Right renal pelvis (tissue), 4 donors: Measurements from ENCODE around the gene FBH1. TPM values are rescaled to one million over a fixed set of nuclear protein-coding genes. Genes with fewer than 3 reads are reported as not detected.

ENCODE experiments used
- DNase-seq, 4 donors: peaks; one replicate each; pipeline ENCODE4 v3.0.0-alpha.2; 2013; ENCODE audit warnings: low read depth in 4 of 4, low spot score in 3 of 4, missing footprints in 1 of 4
- polyA plus RNA-seq, 4 donors: library from polyadenylated mRNA; unstranded; fragments of 120-200 nt; gene quantifications; one replicate each; pipeline ENCODE4 v1.2.1, GENCODE V29; 2013; ENCODE audit not compliant: insufficient read length in 4 of 4

Gene FBH1
- polyA plus RNA-seq, 4 donors, result 66.9 to 71.6 (median 67.1) TPM

- no peak for DNase-seq
These were observed 85.8 kb downstream of the FBH1 start for GRCh38 chr10:5975641-5976473.

DNA sequence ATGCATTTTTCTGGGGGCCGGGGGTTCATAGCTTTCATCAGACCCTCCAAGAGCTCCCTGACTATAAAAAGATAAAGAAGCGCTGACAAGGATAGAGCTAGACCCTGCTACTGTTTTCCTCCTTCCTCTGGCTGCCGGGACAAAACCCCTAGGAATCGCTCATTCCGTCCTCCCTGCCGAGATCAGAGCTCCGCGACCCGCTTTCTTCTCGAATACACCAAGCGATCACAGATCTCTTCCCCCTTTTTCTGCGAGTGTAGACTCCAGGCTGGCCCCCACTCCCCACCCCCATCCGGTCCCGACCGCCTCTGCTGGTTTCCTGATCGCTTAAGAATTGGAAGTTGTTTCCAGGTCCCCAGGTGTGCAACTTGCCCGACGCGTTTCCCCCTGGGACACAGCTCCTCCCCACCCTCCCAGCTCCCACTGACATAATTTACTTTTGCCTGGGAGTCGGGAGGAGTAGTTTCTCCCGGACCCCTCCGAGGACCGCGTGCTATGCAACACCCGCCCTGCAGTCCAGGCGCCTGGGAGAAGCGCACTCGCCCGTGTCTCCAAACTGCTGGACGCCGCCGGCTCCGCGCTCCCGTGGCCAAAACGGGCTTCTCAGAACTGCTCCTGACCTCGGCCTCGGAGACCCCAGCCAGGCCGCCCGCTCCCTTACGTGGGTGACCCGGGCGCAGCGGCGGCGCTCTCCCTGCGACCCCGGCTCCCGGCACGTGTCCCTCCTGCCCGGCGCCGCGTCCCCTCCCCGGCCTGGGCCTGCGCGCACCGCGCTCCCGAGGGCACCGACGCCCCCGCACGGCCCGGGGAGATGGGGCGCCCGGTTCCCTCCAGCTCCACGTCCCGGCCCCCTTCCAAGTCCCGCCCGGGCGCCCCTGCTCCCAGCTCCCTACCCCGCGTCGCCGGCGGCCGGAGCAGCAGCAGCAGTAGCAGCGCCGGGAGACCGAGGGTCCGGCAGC, 86.7 kb downstream of the FBH1 start:
- peak in 1 of 4 donors; percentile 48 for DNase-seq

- DNase-seq, result peak in 1 of 4 donors; percentile 55
These were observed 87.6 kb downstream of the FBH1 start, which contains the start of gene IL15RA for GRCh38 chr10:5977471-5978229. TSS of gene IL15RA (minus strand) at chr10:5977543. CDS start at chr10:5977492, 51 bp downstream.

DNA sequence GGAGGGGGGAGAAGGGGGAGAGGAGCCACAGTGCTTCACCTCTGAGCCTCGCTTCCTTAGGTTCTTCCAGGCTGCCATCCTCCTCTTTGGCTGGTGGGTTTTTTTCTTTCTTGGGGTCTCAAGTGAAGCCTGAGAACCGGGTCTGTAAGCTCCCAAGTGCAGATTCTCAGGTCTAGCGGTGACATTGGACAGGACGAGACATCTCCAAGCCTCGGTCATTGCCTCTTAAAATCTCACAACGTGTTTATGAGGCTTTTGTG, 88.1 kb downstream of the FBH1 start:
- no peak for DNase-seq

- DNase-seq, result no peak
These were observed 91.5 kb downstream of the FBH1 start for GRCh38 chr10:5981529-5981928.

DNA sequence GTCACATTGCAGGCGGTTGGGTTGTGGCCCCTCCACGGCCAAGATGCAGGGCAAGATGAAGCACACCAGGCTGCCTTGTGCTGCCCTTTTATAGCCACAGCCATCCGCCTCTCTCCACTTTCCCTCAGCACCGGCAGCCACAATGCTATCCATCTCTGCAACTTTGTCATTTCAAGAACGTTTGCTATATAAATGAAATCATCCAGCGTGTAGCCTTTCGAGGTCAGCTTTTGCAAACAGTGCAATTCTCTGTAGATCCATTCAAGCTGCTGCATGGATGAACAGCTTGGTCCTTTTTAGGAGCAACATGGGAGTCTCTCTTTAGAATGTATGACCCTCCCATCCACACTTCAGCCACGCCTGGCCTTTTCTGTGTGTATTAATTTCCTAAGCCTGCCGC, 93.7 kb downstream of the FBH1 start:
- DNase-seq, result no peak

DNA sequence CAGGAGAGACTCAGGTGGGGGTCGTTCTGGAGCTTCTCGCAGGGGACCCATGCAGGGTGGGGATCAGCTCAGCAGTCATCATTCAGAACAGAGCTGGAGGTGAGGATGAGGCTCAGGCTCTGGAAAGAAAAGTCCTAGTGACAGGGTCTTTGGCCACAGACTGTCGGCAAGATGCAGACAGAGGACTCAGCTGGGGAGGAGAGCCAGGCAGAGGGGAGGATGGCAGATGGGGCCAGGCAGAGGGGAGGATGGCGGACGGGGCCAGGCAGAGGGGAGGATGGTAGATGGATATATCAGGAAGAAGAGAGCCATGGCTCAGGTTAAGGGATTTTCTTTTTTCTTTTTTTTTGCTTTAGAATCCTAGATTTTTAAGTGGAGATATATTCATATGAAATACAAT, 95.0 kb downstream of the FBH1 start:
- DNase-seq, result no peak

Other genes starting within 250 kb of the FBH1 start
- gene ASB13, start 223.6 kb upstream of the FBH1 start, polyA plus RNA-seq, result 10 to 100 TPM; 24.9 to 27.1 (median 26.2) TPM
- 10 to 100 TPM; 31.4 to 41.6 (median 38.0) TPM for gene TASOR2, start 205.4 kb upstream of the FBH1 start, polyA plus RNA-seq
- 100 to 1,000 TPM; 268 to 368 (median 353) TPM for gene GDI2, start 76.8 kb upstream of the FBH1 start, polyA plus RNA-seq
- 10 to 100 TPM in 1 of 4 donors, 1 to 10 TPM in 3; 9.2 to 10.7 (median 9.8) TPM for gene ANKRD16, start 350 bp upstream of the FBH1 start, polyA plus RNA-seq
- gene IL15RA, start 87.3 kb downstream of the FBH1 start, polyA plus RNA-seq, result 1 to 10 TPM; 1.5 to 2.4 (median 2.0) TPM
- gene IL2RA, start 172.1 kb downstream of the FBH1 start, polyA plus RNA-seq, result under 1 TPM in 2 of 4 donors, not detected in 2; 0.05 to 0.47 TPM
- gene RBM17, start 198.8 kb downstream of the FBH1 start, polyA plus RNA-seq, result 100 to 1,000 TPM; 134 to 158 (median 138) TPM